Heart left ventricle (tissue), 16 donors: ENCODE results near the gene FAM240A. TPM values are rescaled to one million over a fixed set of nuclear protein-coding genes. Genes with fewer than 3 reads are reported as not detected.

Experiments used
- ATAC-seq, 4 donors: fragments of 200-7000 bp; cut with Tn5 transposase; one replicate each; pipeline ENCODE4 v1.9.1; 2020 to 2022; ENCODE audit warnings: moderate library complexity in 4 of 4, mild to moderate bottlenecking in 3 of 4, moderate number of reproducible peaks in 1 of 4
- DNase-seq, 5 donors: peaks; one replicate each; pipeline ENCODE4 v3.0.0-alpha.2; 2020
- H3K27ac ChIP-seq, 12 donors: fragments of 200-600 bp; sonication (generic) in 4 of 12; one replicate each; pipeline versions ENCODE4 v1.5.0 to v1.8.0; 2016 to 2022; ENCODE audit warnings: mild to moderate bottlenecking in 2 of 12
- H3K27me3 ChIP-seq, 9 donors: fragments of 200-600 bp; sonication (generic) in 2 of 9; one replicate each; pipeline versions ENCODE4 v1.5.1 to v1.8.0; 2016 to 2022; ENCODE audit warnings: mild to moderate bottlenecking in 3 of 9
- H3K36me3 ChIP-seq, 9 donors: fragments of 200-600 bp; sonication (generic) in 2 of 9; one replicate each; pipeline versions ENCODE4 v1.5.0 to v1.8.0; 2018 to 2022; ENCODE audit warnings: mild to moderate bottlenecking in 2 of 9
- H3K4me1 ChIP-seq, 12 donors: fragments of 200-600 bp; sonication (generic) in 4 of 12; one replicate each; pipeline versions ENCODE4 v1.5.0 to v1.8.0; 2016 to 2022; ENCODE audit warnings: mild to moderate bottlenecking in 3 of 12
- H3K4me3 ChIP-seq, 12 donors: fragments of 200-600 bp; sonication (generic) in 4 of 12; one replicate each; pipeline versions ENCODE4 v1.5.0 to v1.8.0; 2017 to 2022; ENCODE audit warnings: mild to moderate bottlenecking in 9 of 12, moderate library complexity in 4 of 12
- H3K9me3 ChIP-seq, 12 donors: fragments of 200-600 bp; sonication (generic) in 4 of 12; one replicate each; pipeline versions ENCODE4 v1.5.0 to v1.8.0; 2016 to 2022; ENCODE audit warnings: mild to moderate bottlenecking in 1 of 12
- POLR2A ChIP-seq, 2 donors: fragments of 450-650 bp; IDR thresholded peaks; one replicate each; pipeline ENCODE4 v1.6.1; 2017; ENCODE audit warnings: antibody characterized with exemption in 2 of 2, mild to moderate bottlenecking in 2 of 2, moderate library complexity in 2 of 2
- WGBS, 4 donors: extraction: QIAGEN DNeasy Blood & Tissue Kit in 2 of 4; methylation state at CpG; one replicate each; pipeline versions ENCODE4 v1.1.5 to v1.1.7; 2013 to 2018; 5-methylcytosine and 5-hydroxymethylcytosine counted together
- intact Hi-C, 10 donors: fragments of 100-400 bp; cut with DNase I; formaldehyde crosslinking; loops; one replicate each; pipeline versions ENCODE4 v1.11.1 to v1.14.2; 2022
- polyA plus RNA-seq, 2 donors: library from polyadenylated mRNA; stranded (reverse); fragments of 200-250 nt; gene quantifications; one replicate each; pipeline ENCODE4 v1.2.3, GENCODE V29; 2013
- total RNA-seq, 9 donors: library from RNA; depleted of rRNA in 2 of 9; stranded (reverse); fragments of >200 nt in 2 of 9; fragmentation: NEBNext Ultra II Directional in 3 of 9; extraction: Animal tissue kit (Norgen Biotek cat#: 25700) in 3 of 9; gene quantifications; one replicate each; pipeline versions ENCODE4 v1.1.0 to v1.2.4, GENCODE V29; 2016 to 2023
- TF ChIP-seq, protein P1 (sequence below), 12 donors: fragments of 200-600 bp; sonication (generic) in 4 of 12; IDR thresholded peaks; one replicate each; pipeline versions ENCODE4 v1.5.0 to v1.8.0; 2018 to 2022; ENCODE audit warnings: antibody characterized with exemption in 12 of 12, mild to moderate bottlenecking in 5 of 12
- donor health status: ischemic (EF 13 %, LVEDD 7.1; RV severe dilation, severe dysfunction).
- donor health status: healthy with polysubstance abuse.
- donor health status: DM: no; HTN: yes; CAD: no.
- donor health status: DM: no; HTN: no; CAD: no.
- donor health status: ischemic (EF 25% LVEDD 6.9; RV normal size, moderate dysfunction).
- donor health status: ischemic (EF 25% LVEDD 5.7; RV mildly dilated, moderate dysfunction).
- donor health status: healthy.
- donor health status: DM: yes; HTN: yes; CAD: no.
- donor health status: ischemic (EF 35%, LVEDD 5.7; RV mildly dilated, moderate dysfunction).
- donor health status: nonischemic (EF 11% LVEDD 7.7; RV severe dilation, severe dysfunction).
- donor health status: DM: yes; HTN: yes; CAD: no.
- donor health status: PGD.
- donor health status: ischemic (EF 29% LVEDD 5.4; RV normal size, mild dysfunction).
- donor health status: nonischemic (EF 23%, LVEDD 6.1; RV moderate dilation, normal function).

Gene FAM240A
- total and polyA plus RNA-seq, 11 donors = not detected

DNA sequence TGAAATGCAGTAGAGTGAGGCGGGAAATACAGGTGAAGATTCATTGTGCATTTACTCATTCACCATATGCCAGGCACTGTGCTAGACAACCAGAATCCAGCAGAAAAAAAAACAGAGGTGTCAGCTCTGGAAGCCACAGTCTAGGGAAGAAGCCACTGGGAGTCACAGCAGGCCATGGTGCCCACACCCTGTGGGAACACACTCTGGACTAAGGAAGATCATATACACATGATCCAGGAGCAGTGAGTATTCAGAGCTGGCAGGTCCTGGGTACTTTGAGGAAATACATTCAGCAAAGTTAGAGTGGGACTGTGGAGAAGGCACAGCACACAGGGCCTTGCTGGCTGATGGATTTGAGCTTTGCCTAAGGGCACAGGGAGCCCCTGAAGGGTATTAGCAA, 14.8 kb downstream of the FAM240A start:
- intact Hi-C loops = loop anchor here in 5 of 10 donors (5.0 to 10.0 kb wide), 5 partner anchors 52 to 142 kb away; partner anchors contain the start of gene LRRC2 (in 1 of the 5)
- H3K4me3 ChIP-seq = no peak overlapping the region
- no peaks in the 10 kb centered on the region for H3K36me3 ChIP-seq
- ATAC-seq = no peak
- peaks cover 0 to 10% (median 0%) of the 10 kb centered on the region in 9 donors for H3K27me3 ChIP-seq
- no peaks in the 10 kb centered on the region for H3K9me3 ChIP-seq
- H3K27ac ChIP-seq = no peak overlapping the region
- TF ChIP-seq POLR2A (IDR thresholded peaks at IDR 0.05) = no peak
- TF ChIP-seq, protein P1, sequence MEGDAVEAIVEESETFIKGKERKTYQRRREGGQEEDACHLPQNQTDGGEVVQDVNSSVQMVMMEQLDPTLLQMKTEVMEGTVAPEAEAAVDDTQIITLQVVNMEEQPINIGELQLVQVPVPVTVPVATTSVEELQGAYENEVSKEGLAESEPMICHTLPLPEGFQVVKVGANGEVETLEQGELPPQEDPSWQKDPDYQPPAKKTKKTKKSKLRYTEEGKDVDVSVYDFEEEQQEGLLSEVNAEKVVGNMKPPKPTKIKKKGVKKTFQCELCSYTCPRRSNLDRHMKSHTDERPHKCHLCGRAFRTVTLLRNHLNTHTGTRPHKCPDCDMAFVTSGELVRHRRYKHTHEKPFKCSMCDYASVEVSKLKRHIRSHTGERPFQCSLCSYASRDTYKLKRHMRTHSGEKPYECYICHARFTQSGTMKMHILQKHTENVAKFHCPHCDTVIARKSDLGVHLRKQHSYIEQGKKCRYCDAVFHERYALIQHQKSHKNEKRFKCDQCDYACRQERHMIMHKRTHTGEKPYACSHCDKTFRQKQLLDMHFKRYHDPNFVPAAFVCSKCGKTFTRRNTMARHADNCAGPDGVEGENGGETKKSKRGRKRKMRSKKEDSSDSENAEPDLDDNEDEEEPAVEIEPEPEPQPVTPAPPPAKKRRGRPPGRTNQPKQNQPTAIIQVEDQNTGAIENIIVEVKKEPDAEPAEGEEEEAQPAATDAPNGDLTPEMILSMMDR (IDR thresholded peaks at IDR 0.05) = no peak
- no peak for DNase-seq
- WGBS, 4 donors = 89 to 98% (median 95%) methylated on average over 1 of the region's 1 CpG
- peaks cover 0 to 15% (median 9%) of the 10 kb centered on the region in 12 donors for H3K4me1 ChIP-seq

DNA sequence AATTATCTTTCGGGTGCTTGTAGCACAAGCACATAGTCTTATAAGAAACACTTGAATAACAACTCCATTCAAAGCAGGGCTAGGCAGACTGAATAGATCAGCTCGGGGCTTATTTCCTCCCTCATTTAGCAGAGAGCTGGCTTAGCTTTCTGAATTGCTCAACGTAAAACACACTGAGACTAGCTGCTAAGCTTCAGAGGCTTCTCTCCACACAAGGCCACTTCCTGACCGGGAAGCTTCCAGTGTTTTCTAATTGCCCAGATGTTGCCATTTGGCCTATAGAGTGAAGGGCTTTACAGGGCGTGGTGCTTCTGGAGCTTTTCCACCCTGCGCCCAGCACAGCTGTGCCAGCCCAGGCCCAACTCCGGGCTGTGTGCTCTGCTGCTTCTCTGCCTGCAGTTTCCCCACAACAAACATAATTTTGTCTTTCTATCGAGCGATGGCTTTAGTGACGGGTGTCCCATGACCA, 16.6 kb downstream of the FAM240A start:
- H3K4me1 ChIP-seq = peaks cover 0 to 15% (median 9%) of the 10 kb centered on the region in 12 donors
- DNase-seq = peak in 1 of 5 donors; percentile 32
- peak in 3 of 4 donors; percentile 27 to 35 (median 31) for ATAC-seq
- TF ChIP-seq, protein P1 (IDR thresholded peaks at IDR 0.05) = no peak
- no peak for TF ChIP-seq POLR2A (IDR thresholded peaks at IDR 0.05)
- intact Hi-C loops = loop anchor here in 5 of 10 donors (2.0 to 10.0 kb wide), 6 partner anchors 54 to 144 kb away; partner anchors contain the start of gene LRRC2 (in 1 of the 5)
- no peaks in the 10 kb centered on the region for H3K36me3 ChIP-seq
- WGBS, 4 donors = 73 to 83% (median 80%) methylated on average over 10 of the region's 10 CpGs
- no peak overlapping the region for H3K4me3 ChIP-seq
- no peaks in the 10 kb centered on the region for H3K9me3 ChIP-seq
- peaks cover 0 to 3% (median 0%) of the 10 kb centered on the region in 9 donors for H3K27me3 ChIP-seq
- H3K27ac ChIP-seq = peak overlapping the region in 10 of 12 donors; percentile 6 to 68 (median 61)

DNA sequence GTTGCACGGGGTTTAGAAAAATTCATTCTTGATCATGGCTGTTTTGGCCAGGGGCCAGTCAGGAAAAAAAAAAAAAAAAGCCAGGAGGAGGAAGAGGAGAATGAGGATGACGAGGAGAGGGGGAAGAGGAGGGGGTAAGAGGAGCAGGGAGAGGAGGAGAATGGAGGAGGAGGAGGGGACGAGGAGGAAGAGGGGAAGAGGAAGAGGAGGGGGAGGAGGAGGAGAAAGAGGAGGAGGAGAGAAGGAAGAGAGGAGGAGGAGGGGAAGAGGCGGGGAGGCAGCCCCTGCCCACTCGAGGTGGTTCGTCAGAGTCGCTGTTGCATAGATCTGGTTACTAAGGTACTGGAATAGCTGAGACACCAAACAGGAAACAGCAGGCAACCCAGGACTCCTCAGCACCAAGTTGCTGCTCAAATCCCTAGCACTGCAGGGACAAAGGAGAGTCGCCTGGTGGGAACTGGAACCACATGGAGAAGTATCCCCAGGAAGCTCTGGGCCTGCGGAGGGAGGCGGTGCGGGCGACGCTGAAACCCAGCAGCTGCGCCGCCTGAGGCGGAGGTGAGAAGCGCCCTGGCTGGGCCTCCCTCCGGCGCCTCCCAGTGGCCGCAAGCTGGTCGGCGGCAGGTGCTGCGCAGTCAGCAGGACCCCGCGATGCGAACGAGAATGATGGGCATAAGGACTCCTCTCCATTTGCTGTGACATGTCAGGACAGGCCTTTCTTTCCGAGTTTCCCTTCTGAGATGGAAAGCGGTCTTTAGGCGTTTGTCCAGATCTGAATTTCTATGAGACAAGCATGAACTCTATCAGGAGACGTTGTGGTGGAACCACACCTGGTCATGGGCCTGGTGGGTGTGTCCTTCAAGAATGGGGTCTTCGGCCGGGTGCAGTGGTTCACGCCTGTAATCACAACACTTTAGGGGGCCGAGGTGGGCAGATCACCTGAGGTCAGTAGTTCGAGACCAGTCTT, 17.5 kb downstream of the FAM240A start:
- WGBS, 4 donors = 14 to 23% (median 17%) methylated on average over 26 to 36 of the region's 36 CpGs
- H3K27me3 ChIP-seq = peaks cover 0 to 3% (median 0%) of the 10 kb centered on the region in 9 donors
- H3K27ac ChIP-seq = peak overlapping the region in 11 of 12 donors; percentile 47 to 68 (median 62)
- intact Hi-C loops = loop anchor here (1.0 to 10.0 kb wide), 9 partner anchors 55 to 145 kb away; partner anchors contain the start of gene LRRC2 (in 4 of the 10)
- DNase-seq = peak; percentile 74 to 92 (median 86)
- peak overlapping the region in 9 of 12 donors; percentile 28 to 54 (median 40) for H3K4me3 ChIP-seq
- peak; percentile 80 to 94 (median 91) for ATAC-seq
- TF ChIP-seq POLR2A (IDR thresholded peaks at IDR 0.05) = no peak
- TF ChIP-seq, protein P1 (IDR thresholded peaks at IDR 0.05) = peak; percentile 89 to 100 (median 98)
- H3K9me3 ChIP-seq = no peaks in the 10 kb centered on the region
- no peaks in the 10 kb centered on the region for H3K36me3 ChIP-seq
- H3K4me1 ChIP-seq = peaks cover 0 to 15% (median 9%) of the 10 kb centered on the region in 12 donors
